ENCODE measurements around the gene CEP250.
"Not testable (repeated sequence)": the region's sequence is repeated elsewhere in the genome, so short reads cannot be mapped to it uniquely, and the experiment has no call there.

The CEP250 gene

DNA sequence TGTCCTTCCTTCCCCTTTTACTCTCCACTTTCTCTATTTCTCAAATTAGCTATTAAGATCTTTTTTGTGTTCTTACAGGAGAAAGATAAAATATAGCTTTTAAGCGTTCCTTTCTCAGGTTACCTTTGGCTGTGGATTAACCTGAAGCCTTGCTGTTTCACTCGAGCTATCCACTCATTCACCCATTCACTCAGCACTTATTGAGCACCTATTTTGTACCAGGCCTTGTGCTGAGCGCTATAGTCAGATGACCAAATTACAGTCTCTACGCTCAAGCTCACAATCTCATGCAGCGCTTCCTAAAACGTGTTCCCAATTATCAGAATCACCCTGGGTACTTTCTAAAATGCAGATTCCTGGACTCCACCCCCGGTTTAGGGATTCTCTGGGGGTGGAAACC lies 1.8 kb upstream of the CEP250 start:
- Histone ChIP-seq H3K27ac (ENCODE audit: low read length) (no peak overlapping the region), H3K4me1 (ENCODE audit: control insufficient read depth, insufficient read depth, low read length) (no peaks in the 10 kb centered on the region), H3K36me3 (ENCODE audit: control insufficient read depth, insufficient read depth, low read length) (no peaks in the 10 kb centered on the region), H3K9me3 (ENCODE audit: control insufficient read depth, insufficient read depth, low read length) (no peaks in the 10 kb centered on the region), H3K27me3 (ENCODE audit: control insufficient read depth, insufficient read depth, low read length) (no peaks in the 10 kb centered on the region), H3K4me3 (ENCODE audit: low read length) (no peak overlapping the region)
- no peak for DNase-seq (ENCODE audit: low read depth, low spot score)
- WGBS (ENCODE audit: insufficient coverage, insufficient read length), result no CpG with 5 or more reads among the region's 7 CpGs

DNA sequence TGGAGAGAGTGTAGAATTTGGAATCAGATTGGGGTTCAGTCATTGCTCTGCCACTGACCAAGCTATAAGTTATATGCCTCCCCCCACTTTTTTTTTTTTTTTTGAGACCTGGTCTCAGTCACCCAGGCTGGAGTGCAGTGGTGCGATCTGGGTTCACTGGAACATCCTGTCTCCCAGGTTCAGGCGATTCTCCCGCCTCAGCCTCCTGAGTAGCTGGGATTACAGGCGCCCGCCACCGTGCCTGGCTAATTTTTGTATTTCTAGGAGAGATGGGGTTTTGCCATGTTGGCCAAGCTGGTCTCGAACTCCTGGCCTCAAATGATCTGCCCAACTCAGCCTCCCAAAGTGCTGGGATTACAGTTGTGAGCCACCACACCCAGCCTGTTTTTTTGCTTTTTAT lies 1.3 kb downstream of the CEP250 start:
- not testable (repeated sequence) for H3K4me1 ChIP-seq (ENCODE audit: control insufficient read depth, insufficient read depth, low read length); H3K36me3 ChIP-seq (ENCODE audit: control insufficient read depth, insufficient read depth, low read length); H3K27ac ChIP-seq (ENCODE audit: low read length); H3K9me3 ChIP-seq (ENCODE audit: control insufficient read depth, insufficient read depth, low read length); DNase-seq (ENCODE audit: low read depth, low spot score); H3K27me3 ChIP-seq (ENCODE audit: control insufficient read depth, insufficient read depth, low read length); H3K4me3 ChIP-seq (ENCODE audit: low read length)
- WGBS (ENCODE audit: insufficient coverage, insufficient read length), result no CpG with 5 or more reads among the region's 7 CpGs

DNA sequence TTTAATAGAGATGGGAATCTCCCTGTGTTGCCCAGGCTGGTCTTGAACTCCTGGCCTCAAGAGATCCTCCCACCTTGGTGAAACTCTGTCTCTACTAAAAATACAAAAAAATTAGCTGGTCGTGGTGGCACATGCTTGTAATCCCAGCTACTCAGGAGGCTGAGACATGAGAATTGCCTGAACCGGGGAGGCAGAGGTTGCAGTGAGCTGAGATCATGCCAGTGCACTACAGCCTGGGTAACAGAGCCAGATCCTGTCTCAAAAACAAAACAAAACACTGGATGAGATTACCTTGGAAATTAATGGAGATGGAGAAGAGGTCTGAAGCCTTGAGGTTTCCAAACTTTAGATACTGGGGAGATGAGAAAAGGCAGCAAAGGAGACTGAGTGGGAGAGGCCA lies 2.1 kb downstream of the CEP250 start:
- H3K9me3 ChIP-seq (ENCODE audit: control insufficient read depth, insufficient read depth, low read length); H3K27ac ChIP-seq (ENCODE audit: low read length); DNase-seq (ENCODE audit: low read depth, low spot score); H3K27me3 ChIP-seq (ENCODE audit: control insufficient read depth, insufficient read depth, low read length); H3K4me3 ChIP-seq (ENCODE audit: low read length); H3K4me1 ChIP-seq (ENCODE audit: control insufficient read depth, insufficient read depth, low read length): not testable (repeated sequence)
- no CpG with 5 or more reads among the region's 2 CpGs for WGBS (ENCODE audit: insufficient coverage, insufficient read length)
- H3K36me3 ChIP-seq (ENCODE audit: control insufficient read depth, insufficient read depth, low read length), result peaks cover 10% of the 10 kb centered on the region; the same call in 1 of the 2 replicates

DNA sequence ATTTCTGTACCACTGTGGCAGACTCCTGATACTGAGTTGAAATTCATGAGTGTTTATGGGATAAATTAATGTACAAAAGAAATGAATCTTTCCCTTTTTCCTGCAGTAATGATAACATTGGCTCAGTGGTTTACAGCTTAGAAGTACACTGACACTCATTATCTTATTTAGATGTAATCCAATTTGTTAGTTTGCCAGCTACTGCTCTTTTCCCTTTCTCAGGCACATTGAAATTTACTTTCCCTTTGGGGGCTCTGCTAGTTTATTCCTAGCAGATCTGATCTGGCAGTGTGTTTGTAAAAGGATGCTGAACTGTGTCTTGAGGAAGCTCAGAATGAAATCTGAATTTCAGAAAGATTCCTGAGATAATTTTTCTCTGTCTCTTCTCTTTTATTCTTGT lies 3.0 kb downstream of the CEP250 start:
- no peak for DNase-seq (ENCODE audit: low read depth, low spot score)
- Histone ChIP-seq H3K27ac (ENCODE audit: low read length) (no peak overlapping the region), H3K27me3 (ENCODE audit: control insufficient read depth, insufficient read depth, low read length) (no peaks in the 10 kb centered on the region), H3K4me3 (ENCODE audit: low read length) (no peak overlapping the region), H3K36me3 (ENCODE audit: control insufficient read depth, insufficient read depth, low read length) (peaks cover 13% of the 10 kb centered on the region; the same call in 1 of the 2 replicates), H3K4me1 (ENCODE audit: control insufficient read depth, insufficient read depth, low read length) (no peaks in the 10 kb centered on the region), H3K9me3 (ENCODE audit: control insufficient read depth, insufficient read depth, low read length) (no peaks in the 10 kb centered on the region)

DNA sequence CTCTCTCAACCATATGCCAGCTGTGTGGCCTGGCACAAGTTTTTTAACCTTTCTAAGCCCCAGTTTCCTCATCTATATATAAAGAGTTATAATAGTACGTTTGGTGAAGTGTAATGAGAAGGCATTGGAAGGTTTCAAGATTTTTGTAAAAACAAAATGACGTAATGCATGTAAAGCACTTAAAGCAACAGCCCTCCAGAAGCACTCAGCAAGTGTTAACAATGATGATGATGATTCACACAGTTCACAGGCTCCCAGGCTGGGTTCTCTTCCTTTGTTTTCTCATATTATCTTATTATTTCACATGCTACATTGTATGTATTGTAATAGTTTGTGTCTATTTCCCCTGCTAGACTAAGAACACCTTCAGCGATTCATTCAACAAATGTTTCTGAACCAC lies 6.2 kb downstream of the CEP250 start:
- no peaks in the 10 kb centered on the region for H3K4me1 ChIP-seq (ENCODE audit: control insufficient read depth, insufficient read depth, low read length)
- DNase-seq (ENCODE audit: low read depth, low spot score), result no peak
- peaks cover 26% of the 10 kb centered on the region; the same call in 1 of the 2 replicates for H3K36me3 ChIP-seq (ENCODE audit: control insufficient read depth, insufficient read depth, low read length)
- H3K27ac ChIP-seq (ENCODE audit: low read length), result no peak overlapping the region
- WGBS (ENCODE audit: insufficient coverage, insufficient read length), result 100% methylated on average over 2 of the region's 3 CpGs
- H3K4me3 ChIP-seq (ENCODE audit: low read length), result no peak overlapping the region
- no peaks in the 10 kb centered on the region for H3K9me3 ChIP-seq (ENCODE audit: control insufficient read depth, insufficient read depth, low read length)
- H3K27me3 ChIP-seq (ENCODE audit: control insufficient read depth, insufficient read depth, low read length), result no peaks in the 10 kb centered on the region

DNA sequence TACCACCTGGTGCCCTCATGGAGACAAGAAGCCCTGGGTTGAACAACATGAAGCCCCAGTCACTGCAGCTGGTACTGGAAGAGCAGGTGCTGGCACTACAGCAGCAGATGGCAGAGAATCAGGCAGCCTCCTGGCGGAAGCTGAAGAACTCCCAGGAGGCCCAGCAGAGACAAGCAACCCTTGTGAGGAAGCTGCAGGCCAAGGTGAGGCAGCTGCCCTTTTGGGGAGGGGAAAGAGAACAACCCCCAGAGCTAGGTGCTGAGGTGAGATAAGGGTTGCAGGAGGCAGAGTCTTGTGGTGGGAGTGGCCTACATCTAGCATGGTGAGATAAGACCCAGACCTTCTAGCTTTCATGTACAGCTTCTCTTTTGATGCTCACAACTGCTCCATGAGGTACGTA lies 7.0 kb downstream of the CEP250 start:
- no CpG with 5 or more reads among the region's 2 CpGs for WGBS (ENCODE audit: insufficient coverage, insufficient read length)
- Histone ChIP-seq H3K36me3 (ENCODE audit: control insufficient read depth, insufficient read depth, low read length) (peaks cover 26% of the 10 kb centered on the region; the same call in 1 of the 2 replicates), H3K4me3 (ENCODE audit: low read length) (no peak overlapping the region), H3K9me3 (ENCODE audit: control insufficient read depth, insufficient read depth, low read length) (no peaks in the 10 kb centered on the region), H3K27me3 (ENCODE audit: control insufficient read depth, insufficient read depth, low read length) (no peaks in the 10 kb centered on the region), H3K27ac (ENCODE audit: low read length) (no peak overlapping the region), H3K4me1 (ENCODE audit: control insufficient read depth, insufficient read depth, low read length) (no peaks in the 10 kb centered on the region)
- no peak for DNase-seq (ENCODE audit: low read depth, low spot score)

DNA sequence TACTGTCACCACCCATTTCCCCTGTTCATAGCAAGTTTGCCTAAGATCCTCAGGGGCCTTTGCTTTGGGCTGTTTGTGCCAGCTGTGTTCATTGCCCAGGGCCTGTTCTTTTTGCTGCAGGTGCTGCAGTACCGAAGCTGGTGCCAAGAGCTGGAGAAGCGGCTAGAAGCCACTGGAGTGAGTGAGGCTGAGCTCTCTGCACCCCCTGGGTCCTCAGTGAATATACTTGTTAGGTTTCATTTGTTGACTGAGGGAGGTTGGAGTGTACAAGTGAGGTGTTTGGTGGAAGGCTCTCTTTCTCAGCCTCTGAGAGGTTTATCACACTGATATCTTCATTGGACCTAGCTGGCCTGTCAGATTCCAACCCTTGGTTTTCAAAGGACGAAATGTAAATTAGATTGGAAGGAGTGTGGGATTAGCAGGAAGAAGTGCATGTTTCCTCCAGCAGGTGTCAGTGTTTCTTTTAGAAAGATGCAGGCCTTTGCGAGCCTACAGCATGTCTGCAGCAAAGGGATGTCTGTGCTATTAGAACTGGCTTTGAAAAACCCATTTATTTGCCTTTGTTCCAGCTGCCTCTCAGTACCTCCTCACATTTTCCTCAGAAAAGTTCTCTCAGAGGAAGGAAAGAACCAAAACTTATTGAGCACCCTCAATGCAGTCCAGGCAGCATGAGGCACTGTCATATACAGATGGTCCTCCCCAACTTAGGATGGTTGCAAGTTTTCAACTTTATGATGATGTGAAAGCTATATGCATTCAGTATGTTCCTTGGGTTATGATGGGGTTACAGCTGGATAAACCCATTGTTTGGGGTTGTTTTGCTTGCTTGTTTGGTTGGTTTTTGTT lies 8.3 kb downstream of the CEP250 start:
- H3K9me3 ChIP-seq (ENCODE audit: control insufficient read depth, insufficient read depth, low read length), result no peaks in the 10 kb centered on the region
- H3K4me3 ChIP-seq (ENCODE audit: low read length), result no peak overlapping the region; the same call in 1 of the 2 replicates
- no peaks in the 10 kb centered on the region for H3K27me3 ChIP-seq (ENCODE audit: control insufficient read depth, insufficient read depth, low read length)
- no peaks in the 10 kb centered on the region for H3K4me1 ChIP-seq (ENCODE audit: control insufficient read depth, insufficient read depth, low read length)
- DNase-seq (ENCODE audit: low read depth, low spot score), result peak; percentile 50
- no peak overlapping the region for H3K27ac ChIP-seq (ENCODE audit: low read length)
- H3K36me3 ChIP-seq (ENCODE audit: control insufficient read depth, insufficient read depth, low read length), result peaks cover 26% of the 10 kb centered on the region; the same call in 1 of the 2 replicates
- no CpG with 5 or more reads among the region's 4 CpGs for WGBS (ENCODE audit: insufficient coverage, insufficient read length)

DNA sequence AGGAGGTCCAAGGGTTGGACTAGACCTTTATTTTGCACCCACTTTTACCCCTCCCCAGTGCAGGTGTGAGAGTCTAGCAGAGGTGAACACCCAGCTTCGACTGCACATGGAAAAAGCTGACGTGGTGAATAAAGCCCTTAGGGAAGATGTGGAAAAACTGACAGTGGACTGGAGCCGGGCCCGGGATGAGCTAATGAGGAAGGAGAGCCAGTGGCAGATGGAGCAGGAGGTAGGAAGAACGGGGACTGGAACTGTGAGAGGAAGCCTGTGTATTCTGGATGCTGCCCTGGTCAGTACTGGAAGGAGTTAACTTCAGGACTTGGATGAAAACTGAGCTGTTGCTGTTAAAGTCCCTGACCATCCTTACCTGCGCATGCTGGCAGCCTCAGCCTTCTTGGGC lies 10.6 kb downstream of the CEP250 start:
- H3K27ac ChIP-seq (ENCODE audit: low read length), result no peak overlapping the region
- no peaks in the 10 kb centered on the region for H3K27me3 ChIP-seq (ENCODE audit: control insufficient read depth, insufficient read depth, low read length)
- H3K9me3 ChIP-seq (ENCODE audit: control insufficient read depth, insufficient read depth, low read length), result no peaks in the 10 kb centered on the region
- H3K4me3 ChIP-seq (ENCODE audit: low read length), result no peak overlapping the region
- no peak for DNase-seq (ENCODE audit: low read depth, low spot score)
- no peaks in the 10 kb centered on the region for H3K4me1 ChIP-seq (ENCODE audit: control insufficient read depth, insufficient read depth, low read length)
- H3K36me3 ChIP-seq (ENCODE audit: control insufficient read depth, insufficient read depth, low read length), result peaks cover 20% of the 10 kb centered on the region; the same call in 1 of the 2 replicates
- WGBS (ENCODE audit: insufficient coverage, insufficient read length), result no CpG with 5 or more reads among the region's 6 CpGs

DNA sequence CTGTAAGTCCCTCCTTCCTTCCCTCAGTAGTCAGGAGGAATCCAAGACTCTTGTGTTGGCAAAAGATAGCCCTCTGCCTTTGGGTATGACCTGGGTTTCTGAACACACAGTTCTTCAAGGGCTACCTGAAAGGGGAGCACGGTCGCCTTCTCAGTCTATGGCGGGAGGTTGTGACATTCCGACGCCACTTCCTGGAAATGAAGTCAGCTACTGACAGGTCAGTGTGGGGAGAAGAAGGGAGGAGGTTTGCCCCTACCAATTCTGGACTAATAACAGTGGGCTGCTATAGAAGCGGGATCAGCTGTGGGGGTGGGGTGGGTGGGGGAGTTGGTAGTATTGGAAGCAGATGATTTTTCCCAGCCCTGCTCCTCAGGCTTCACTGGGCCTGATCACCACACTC lies 11.5 kb downstream of the CEP250 start:
- H3K9me3 ChIP-seq (ENCODE audit: control insufficient read depth, insufficient read depth, low read length), result no peaks in the 10 kb centered on the region
- no peak overlapping the region for H3K4me3 ChIP-seq (ENCODE audit: low read length)
- H3K27me3 ChIP-seq (ENCODE audit: control insufficient read depth, insufficient read depth, low read length), result no peaks in the 10 kb centered on the region
- no peak for DNase-seq (ENCODE audit: low read depth, low spot score)
- H3K27ac ChIP-seq (ENCODE audit: low read length), result no peak overlapping the region
- no peaks in the 10 kb centered on the region for H3K4me1 ChIP-seq (ENCODE audit: control insufficient read depth, insufficient read depth, low read length)
- WGBS (ENCODE audit: insufficient coverage, insufficient read length), result no CpG with 5 or more reads among the region's 6 CpGs
- H3K36me3 ChIP-seq (ENCODE audit: control insufficient read depth, insufficient read depth, low read length), result peaks cover 20% of the 10 kb centered on the region; the same call in 1 of the 2 replicates

DNA sequence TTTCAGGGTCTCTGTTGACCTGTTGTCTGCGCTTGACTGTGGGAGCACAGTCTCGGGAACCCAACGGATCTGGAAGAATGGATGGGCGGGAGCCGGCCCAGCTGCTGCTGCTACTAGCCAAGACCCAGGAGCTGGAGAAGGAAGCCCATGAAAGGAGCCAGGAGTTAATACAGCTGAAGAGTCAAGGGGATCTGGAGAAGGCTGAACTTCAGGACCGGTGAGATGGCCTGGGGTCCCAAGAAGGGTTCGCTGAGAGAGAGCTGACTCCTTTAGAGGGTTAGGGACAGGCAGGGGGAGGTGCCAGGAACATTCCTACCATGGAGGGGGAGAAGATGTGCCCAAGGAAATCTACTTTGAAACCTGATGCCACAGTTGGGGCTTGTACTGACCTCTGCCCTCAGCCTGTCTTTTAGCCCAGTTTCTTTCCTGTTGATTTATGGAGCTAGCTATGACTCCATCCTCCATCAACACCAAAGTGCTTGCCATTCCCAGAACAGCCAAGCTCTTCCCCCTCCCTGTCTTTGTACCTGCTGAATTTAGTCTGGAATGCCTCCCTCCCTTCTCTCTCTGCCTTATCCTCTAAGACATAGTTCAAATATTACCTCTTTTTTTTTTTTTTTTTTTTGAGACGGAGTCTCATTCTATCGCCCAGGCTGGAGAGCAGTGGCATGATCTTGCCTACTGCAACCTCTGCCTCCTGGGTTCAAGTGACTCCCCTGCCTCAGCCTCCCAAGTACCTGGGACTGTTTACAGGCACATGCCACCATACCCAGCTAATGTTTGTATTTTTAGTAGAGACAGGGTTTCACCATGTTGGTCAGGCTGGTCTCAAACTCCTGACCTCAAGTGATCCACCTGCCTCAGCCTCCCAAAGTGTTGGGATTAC lies 12.2 kb downstream of the CEP250 start:
- no CpG with 5 or more reads among the region's 9 CpGs for WGBS (ENCODE audit: insufficient coverage, insufficient read length)
- Histone ChIP-seq H3K27me3 (ENCODE audit: control insufficient read depth, insufficient read depth, low read length) (no peaks in the 10 kb centered on the region), H3K9me3 (ENCODE audit: control insufficient read depth, insufficient read depth, low read length) (no peaks in the 10 kb centered on the region), H3K36me3 (ENCODE audit: control insufficient read depth, insufficient read depth, low read length) (peaks cover 18% of the 10 kb centered on the region; the same call in 1 of the 2 replicates), H3K27ac (ENCODE audit: low read length) (no peak overlapping the region), H3K4me1 (ENCODE audit: control insufficient read depth, insufficient read depth, low read length) (no peaks in the 10 kb centered on the region), H3K4me3 (ENCODE audit: low read length) (no peak overlapping the region)
- no peak for DNase-seq (ENCODE audit: low read depth, low spot score)
